Neural cell (in vitro differentiated cells): ENCODE measurements around the gene SUSD5. TPM values are rescaled to one million over a fixed set of nuclear protein-coding genes. Genes with fewer than 3 reads are reported as not detected.

ENCODE experiments used
- H2AFZ ChIP-seq: fragments of 200-600, 300-800 bp; sonication (generic), shearing (Covaris generic); 2 replicates; pipeline ENCODE4 v1.6.0; 2014; ENCODE audit warnings: low read depth, mild to moderate bottlenecking, antibody characterized with exemption, low read length, moderate library complexity
- H3F3A ChIP-seq: fragments of 200-600 bp; shearing (Covaris generic); 2 replicates; pipeline ENCODE4 v1.6.1; 2016; ENCODE audit warnings: mild to moderate bottlenecking, moderate library complexity, mixed read lengths, antibody characterized with exemption, low read length; ENCODE audit not compliant: insufficient read depth, poor library complexity, severe bottlenecking
- H3K27ac ChIP-seq: fragments of 200-600, 300-800 bp; sonication (generic), shearing (Covaris generic); 2 replicates; pipeline ENCODE4 v1.5.1; 2014; ENCODE audit warnings: mild to moderate bottlenecking, low read length, moderate library complexity
- H3K27me3 ChIP-seq: fragments of 300-800, 200-600 bp; sonication (generic), shearing (Covaris generic); 2 replicates; pipeline ENCODE4 v1.6.0; 2014; ENCODE audit warnings: mild to moderate bottlenecking, low read depth, low read length, moderate library complexity; ENCODE audit not compliant: insufficient read depth
- H3K36me3 ChIP-seq: fragments of 300-800, 200-600 bp; sonication (generic), shearing (Covaris generic); 2 replicates; pipeline ENCODE4 v1.5.1; 2014; ENCODE audit warnings: mild to moderate bottlenecking, antibody characterized with exemption, low read length, moderate library complexity; ENCODE audit not compliant: insufficient read depth
- H3K4me2 ChIP-seq: fragments of 300-800, 200-600 bp; sonication (generic), shearing (Covaris generic); 2 replicates; pipeline ENCODE4 v1.6.0; 2014; ENCODE audit warnings: mild to moderate bottlenecking, low read length
- H3K4me3 ChIP-seq: fragments of 300-800, 200-600 bp; sonication (generic), shearing (Covaris generic); 2 replicates; pipeline ENCODE4 v1.5.1; 2014; ENCODE audit warnings: mild to moderate bottlenecking, low read length, moderate library complexity
- H3K79me2 ChIP-seq: fragments of 200-600 bp; shearing (Covaris generic); replicated peaks from 2 replicates; pipeline ENCODE4 v1.6.0; 2014; ENCODE audit warnings: mild to moderate bottlenecking, low read length, moderate library complexity; ENCODE audit not compliant: insufficient read depth
- H3K9ac ChIP-seq: fragments of 300-800, 200-600 bp; sonication (generic), shearing (Covaris generic); 2 replicates; pipeline ENCODE4 v1.6.1; 2016; ENCODE audit warnings: mild to moderate bottlenecking, low read length, mixed read lengths
- H3K9me2 ChIP-seq: fragments of 200-600 bp; shearing (Covaris generic); 2 replicates; pipeline ENCODE4 v1.6.1; 2016; ENCODE audit warnings: mild to moderate bottlenecking, low read length, mixed read lengths; ENCODE audit not compliant: insufficient read depth
- H3K9me3 ChIP-seq: fragments of 200-600, 300-800 bp; sonication (generic), shearing (Covaris generic); 2 replicates; pipeline ENCODE4 v1.6.1; 2016; ENCODE audit warnings: mild to moderate bottlenecking, mixed run types, low read length, moderate library complexity, mixed read lengths
- H4K20me1 ChIP-seq: fragments of 200-600 bp; shearing (Covaris generic); 2 replicates; pipeline ENCODE4 v1.6.1; 2016; ENCODE audit warnings: mild to moderate bottlenecking, mixed run types; ENCODE audit not compliant: insufficient read depth
- EP300 ChIP-seq: fragments of 450-650 bp; conservative IDR thresholded peaks from 2 replicates; pipeline ENCODE4 v1.6.1; 2014; ENCODE audit warnings: antibody characterized with exemption, mild to moderate bottlenecking, moderate library complexity; ENCODE audit not compliant: poor library complexity, severe bottlenecking
- EZH2 ChIP-seq: fragments of 200-600, 300-800 bp; shearing (Covaris generic), sonication (generic); IDR thresholded peaks from 2 replicates; pipeline ENCODE4 v1.6.1; 2014; ENCODE audit warnings: antibody characterized with exemption, low read length, borderline replicate concordance, mild to moderate bottlenecking; ENCODE audit not compliant: insufficient read depth, poor library complexity, severe bottlenecking
- MXI1 ChIP-seq: fragments of 450-650 bp; conservative IDR thresholded peaks from 2 replicates; pipeline ENCODE4 v1.6.1; 2014; ENCODE audit warnings: antibody characterized with exemption, mild to moderate bottlenecking; ENCODE audit not compliant: poor library complexity, severe bottlenecking
- POLR2AphosphoS5 ChIP-seq: IDR thresholded peaks from 2 replicates; pipeline ENCODE4 v1.6.1; 2012
- RAD21 ChIP-seq: fragments of 450-650 bp; conservative IDR thresholded peaks from 2 replicates; pipeline ENCODE4 v1.6.1; 2014; ENCODE audit warnings: antibody characterized with exemption, mild to moderate bottlenecking, moderate library complexity
- SMC3 ChIP-seq: fragments of 450-650 bp; conservative IDR thresholded peaks from 2 replicates; pipeline ENCODE4 v1.6.1; 2014; ENCODE audit warnings: antibody characterized with exemption, mild to moderate bottlenecking, moderate library complexity; ENCODE audit not compliant: poor library complexity
- TAF1 ChIP-seq: IDR thresholded peaks from 2 replicates; pipeline ENCODE4 v1.6.1; 2012; ENCODE audit warnings: low read depth
- polyA plus RNA-seq: library from polyadenylated mRNA; depleted of rRNA; stranded (reverse); fragments of >200 nt; gene quantifications from 2 replicates; pipeline ENCODE4 v1.2.3, GENCODE V29; 2014
- TF ChIP-seq, protein P1 (sequence below): IDR thresholded peaks from 2 replicates; pipeline ENCODE4 v1.6.1; 2012; ENCODE audit warnings: borderline replicate concordance
- TF ChIP-seq, protein P2 (sequence below): fragments of 450-650 bp; IDR thresholded peaks from 2 replicates; pipeline ENCODE4 v1.5.1; 2014; ENCODE audit warnings: antibody characterized with exemption, mild to moderate bottlenecking, moderate library complexity; ENCODE audit not compliant: poor library complexity, severe bottlenecking

The SUSD5 gene
- polyA plus RNA-seq, 1 donor from 2014 or later = 0.74 TPM

DNA sequence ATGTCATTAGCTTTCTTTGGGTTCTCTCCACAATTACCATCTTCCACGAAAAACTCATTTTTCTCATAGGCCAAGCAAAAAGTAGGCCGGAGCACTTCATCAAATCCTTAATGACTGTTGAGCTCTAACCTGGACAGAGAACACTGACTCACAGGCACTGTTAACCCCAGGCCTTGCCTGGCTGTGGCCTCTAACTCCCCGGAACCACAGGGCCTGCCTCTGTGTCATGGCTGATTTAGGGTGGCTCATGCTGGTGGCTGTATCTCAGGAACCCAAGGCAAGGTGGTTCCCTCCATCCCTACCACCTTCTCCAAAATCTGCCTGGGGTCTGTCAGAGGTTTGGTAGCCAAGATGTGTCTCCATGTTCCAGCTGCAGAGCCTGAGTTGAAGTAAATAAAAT lies 101.1 kb downstream of the SUSD5 start:
- TF ChIP-seq RAD21 (no peak), EZH2 (no peak), SMC3 (no peak), MXI1 (no peak), TAF1 (no peak), POLR2AphosphoS5 (no peak), EP300 (no peak)
- TF ChIP-seq, protein P1, sequence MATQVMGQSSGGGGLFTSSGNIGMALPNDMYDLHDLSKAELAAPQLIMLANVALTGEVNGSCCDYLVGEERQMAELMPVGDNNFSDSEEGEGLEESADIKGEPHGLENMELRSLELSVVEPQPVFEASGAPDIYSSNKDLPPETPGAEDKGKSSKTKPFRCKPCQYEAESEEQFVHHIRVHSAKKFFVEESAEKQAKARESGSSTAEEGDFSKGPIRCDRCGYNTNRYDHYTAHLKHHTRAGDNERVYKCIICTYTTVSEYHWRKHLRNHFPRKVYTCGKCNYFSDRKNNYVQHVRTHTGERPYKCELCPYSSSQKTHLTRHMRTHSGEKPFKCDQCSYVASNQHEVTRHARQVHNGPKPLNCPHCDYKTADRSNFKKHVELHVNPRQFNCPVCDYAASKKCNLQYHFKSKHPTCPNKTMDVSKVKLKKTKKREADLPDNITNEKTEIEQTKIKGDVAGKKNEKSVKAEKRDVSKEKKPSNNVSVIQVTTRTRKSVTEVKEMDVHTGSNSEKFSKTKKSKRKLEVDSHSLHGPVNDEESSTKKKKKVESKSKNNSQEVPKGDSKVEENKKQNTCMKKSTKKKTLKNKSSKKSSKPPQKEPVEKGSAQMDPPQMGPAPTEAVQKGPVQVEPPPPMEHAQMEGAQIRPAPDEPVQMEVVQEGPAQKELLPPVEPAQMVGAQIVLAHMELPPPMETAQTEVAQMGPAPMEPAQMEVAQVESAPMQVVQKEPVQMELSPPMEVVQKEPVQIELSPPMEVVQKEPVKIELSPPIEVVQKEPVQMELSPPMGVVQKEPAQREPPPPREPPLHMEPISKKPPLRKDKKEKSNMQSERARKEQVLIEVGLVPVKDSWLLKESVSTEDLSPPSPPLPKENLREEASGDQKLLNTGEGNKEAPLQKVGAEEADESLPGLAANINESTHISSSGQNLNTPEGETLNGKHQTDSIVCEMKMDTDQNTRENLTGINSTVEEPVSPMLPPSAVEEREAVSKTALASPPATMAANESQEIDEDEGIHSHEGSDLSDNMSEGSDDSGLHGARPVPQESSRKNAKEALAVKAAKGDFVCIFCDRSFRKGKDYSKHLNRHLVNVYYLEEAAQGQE = no peak
- TF ChIP-seq, protein P2, sequence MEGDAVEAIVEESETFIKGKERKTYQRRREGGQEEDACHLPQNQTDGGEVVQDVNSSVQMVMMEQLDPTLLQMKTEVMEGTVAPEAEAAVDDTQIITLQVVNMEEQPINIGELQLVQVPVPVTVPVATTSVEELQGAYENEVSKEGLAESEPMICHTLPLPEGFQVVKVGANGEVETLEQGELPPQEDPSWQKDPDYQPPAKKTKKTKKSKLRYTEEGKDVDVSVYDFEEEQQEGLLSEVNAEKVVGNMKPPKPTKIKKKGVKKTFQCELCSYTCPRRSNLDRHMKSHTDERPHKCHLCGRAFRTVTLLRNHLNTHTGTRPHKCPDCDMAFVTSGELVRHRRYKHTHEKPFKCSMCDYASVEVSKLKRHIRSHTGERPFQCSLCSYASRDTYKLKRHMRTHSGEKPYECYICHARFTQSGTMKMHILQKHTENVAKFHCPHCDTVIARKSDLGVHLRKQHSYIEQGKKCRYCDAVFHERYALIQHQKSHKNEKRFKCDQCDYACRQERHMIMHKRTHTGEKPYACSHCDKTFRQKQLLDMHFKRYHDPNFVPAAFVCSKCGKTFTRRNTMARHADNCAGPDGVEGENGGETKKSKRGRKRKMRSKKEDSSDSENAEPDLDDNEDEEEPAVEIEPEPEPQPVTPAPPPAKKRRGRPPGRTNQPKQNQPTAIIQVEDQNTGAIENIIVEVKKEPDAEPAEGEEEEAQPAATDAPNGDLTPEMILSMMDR = no peak
- Histone ChIP-seq H4K20me1 (no peaks in the 10 kb centered on the region), H3F3A (peaks cover 2% of the 10 kb centered on the region), H3K27ac (no peak overlapping the region), H3K36me3 (no peaks in the 10 kb centered on the region), H3K9ac (no peak overlapping the region), H3K4me2 (no peak overlapping the region), H3K27me3 (no peaks in the 10 kb centered on the region), H3K9me2 (no peaks in the 10 kb centered on the region), H3K9me3 (no peaks in the 10 kb centered on the region), H2AFZ (no peak overlapping the region), H3K4me3 (no peak overlapping the region), H3K79me2 (no peaks in the 10 kb centered on the region)

DNA sequence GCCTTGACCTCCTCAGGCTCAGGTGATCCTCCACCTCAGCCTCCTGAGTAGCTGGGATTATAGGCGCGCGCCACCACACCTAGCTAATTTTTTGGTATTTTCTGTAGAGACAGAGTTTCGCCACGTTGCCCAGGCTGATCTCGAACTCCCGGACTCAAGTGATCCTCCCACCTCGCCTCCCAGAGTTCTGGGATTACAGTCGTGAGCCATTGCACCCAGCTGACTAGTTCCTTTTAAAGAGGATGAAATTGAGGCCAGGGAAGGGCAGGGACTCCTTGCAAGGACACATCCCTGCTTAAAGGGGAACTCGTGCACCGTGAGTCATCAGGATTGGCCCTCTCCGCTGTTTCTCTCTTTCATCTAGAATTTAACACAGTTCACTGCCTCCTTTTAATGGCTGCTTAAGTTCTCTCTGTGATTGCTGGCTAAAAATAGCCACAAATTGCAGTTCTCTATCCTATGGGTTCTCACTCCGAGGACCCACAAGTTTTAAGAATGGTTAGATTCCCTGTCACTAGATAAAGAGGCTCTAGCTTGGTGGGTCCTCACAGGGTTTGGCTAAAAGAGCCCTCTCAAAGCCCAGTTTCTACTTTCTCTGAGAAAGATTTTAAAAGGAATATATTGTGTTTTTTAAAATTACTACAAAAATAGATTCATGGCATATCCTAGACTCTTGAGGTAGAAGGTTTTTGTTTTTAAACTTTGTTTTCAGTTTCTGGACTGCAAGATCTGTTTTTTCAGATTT lies 103.4 kb downstream of the SUSD5 start:
- no peak overlapping the region for H3K27ac ChIP-seq
- no peak for TF ChIP-seq POLR2AphosphoS5
- no peak for TF ChIP-seq MXI1
- TF ChIP-seq, protein P2 = no peak
- TF ChIP-seq EP300 = no peak
- TF ChIP-seq SMC3 = no peak
- TF ChIP-seq, protein P1 = no peak
- no peak for TF ChIP-seq EZH2
- no peak for TF ChIP-seq RAD21
- TF ChIP-seq TAF1 = no peak
- H3K9me2 ChIP-seq = no peaks in the 10 kb centered on the region

More for the DNA sequence above, 103.4 kb downstream of the SUSD5 start:
- Histone ChIP-seq H3K79me2 (no peaks in the 10 kb centered on the region), H3K9me3 (no peaks in the 10 kb centered on the region), H3K4me2 (no peak overlapping the region), H4K20me1 (no peaks in the 10 kb centered on the region), H3K9ac (no peak overlapping the region), H2AFZ (no peak overlapping the region), H3K36me3 (no peaks in the 10 kb centered on the region), H3K27me3 (no peaks in the 10 kb centered on the region), H3K4me3 (peak overlapping the region; percentile 90), H3F3A (peaks cover 2% of the 10 kb centered on the region)
